ENCODE measurements around the gene CD300E. TPM values are rescaled to one million over a fixed set of nuclear protein-coding genes. Genes with fewer than 3 reads are reported as not detected.

CD300E gene
- total RNA-seq, 1 experiment from 2014 or later = not detected

DNA sequence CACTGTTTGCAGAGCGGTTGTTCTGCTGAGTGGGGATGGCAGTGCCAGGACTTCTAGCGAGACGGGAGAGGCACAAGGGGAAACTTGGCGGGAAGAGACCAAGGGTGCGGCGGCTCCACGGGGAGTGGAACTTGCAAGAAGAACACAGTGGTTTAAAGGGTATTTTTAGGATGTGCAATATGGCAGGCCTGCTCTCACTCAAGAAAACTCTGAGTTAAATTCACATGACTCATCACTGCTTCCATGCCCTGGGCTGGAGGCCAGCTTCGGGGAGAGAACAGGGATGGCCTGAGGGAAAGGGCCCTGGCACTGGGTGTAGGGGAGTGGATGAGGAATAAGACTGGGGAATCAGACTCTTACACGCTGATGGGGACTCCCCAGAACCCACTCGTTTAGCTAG, 18.2 kb downstream of the CD300E start:
- Histone ChIP-seq H4K20me1 (ENCODE audit: low read length) (no peaks in the 10 kb centered on the region), H3K27me3 (ENCODE audit: low read length) (peaks cover 45% of the 10 kb centered on the region), H3K79me2 (ENCODE audit: low read length) (no peaks in the 10 kb centered on the region), H3K4me1 (ENCODE audit: insufficient read depth, low read length) (peaks cover 8% of the 10 kb centered on the region), H2AFZ (ENCODE audit: low read length) (no peak overlapping the region), H3K36me3 (ENCODE audit: low read depth, low read length) (no peaks in the 10 kb centered on the region), H3K27ac (ENCODE audit: low read length) (no peak overlapping the region), H3K4me3 (ENCODE audit: low read length) (no peak overlapping the region), H3K4me2 (ENCODE audit: low read length) (no peak overlapping the region), H3K9me2 (replicated peaks; ENCODE audit: low read length) (no peaks in the 10 kb centered on the region), H3K9ac (ENCODE audit: low read length) (no peak overlapping the region), H3K9me3 (ENCODE audit: low read length) (no peaks in the 10 kb centered on the region), H3F3A (ENCODE audit: low read length, unreplicated experiment) (no peaks in the 10 kb centered on the region)
- no peak for TF ChIP-seq EZH2 (IDR thresholded peaks at IDR 0.05; ENCODE audit: low read length, unreplicated experiment)
- ATAC-seq (peak; percentile 87), DNase-seq (peak; percentile 85)
- POLR2A ChIA-PET (ENCODE audit: unreplicated experiment) = no interaction called here
- BruUV-seq (replicated peaks) = no TSS peak
- CTCF ChIA-PET = interaction anchor here (0.6 kb wide), 1 partner anchor 145 kb away, joined by 3 read pairs; no protein-coding TSS in a partner anchor
- intact Hi-C loops (cut with micrococcal nuclease) = no loop called here

DNA sequence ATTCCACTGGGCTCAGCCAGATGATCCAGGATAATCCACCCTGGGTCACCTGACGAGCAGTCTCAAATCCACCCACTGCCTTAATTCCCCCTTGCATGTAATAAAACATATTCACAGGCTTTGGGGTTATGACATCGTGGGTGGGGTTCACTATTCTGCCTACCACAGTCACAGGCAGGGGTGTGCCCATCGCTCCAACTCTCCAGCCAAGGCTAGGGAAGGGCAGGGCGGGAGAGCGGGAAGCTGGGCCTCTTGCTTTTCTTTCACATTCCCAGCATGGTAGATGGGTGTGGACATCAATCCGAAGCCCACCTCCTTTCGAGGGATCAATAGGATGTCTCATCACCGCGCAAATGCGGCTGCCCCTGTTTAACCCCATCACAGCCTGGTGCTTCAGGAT, 18.8 kb downstream of the CD300E start:
- H3K27me3 ChIP-seq (ENCODE audit: low read length) = peaks cover 43% of the 10 kb centered on the region
- DNase-seq (no peak), ATAC-seq (no peak)
- H3K9ac ChIP-seq (ENCODE audit: low read length) = no peak overlapping the region
- ChIA-PET CTCF (interaction anchor here (0.6 kb wide), 1 partner anchor 144 kb away, joined by 3 read pairs; no protein-coding TSS in a partner anchor), POLR2A (ENCODE audit: unreplicated experiment) (no interaction called here)
- H3K27ac ChIP-seq (ENCODE audit: low read length) = no peak overlapping the region
- no TSS peak for BruUV-seq (replicated peaks)
- no peaks in the 10 kb centered on the region for H4K20me1 ChIP-seq (ENCODE audit: low read length)
- intact Hi-C loops (cut with micrococcal nuclease) = loop anchor here (5.0 kb wide), 1 partner anchor 237 kb away; the partner anchor contains the start of gene GPR142
- TF ChIP-seq EZH2phosphoT487 (IDR thresholded peaks at IDR 0.05; ENCODE audit: borderline replicate concordance, low read length) (no peak), EZH2 (IDR thresholded peaks at IDR 0.05; ENCODE audit: low read length, unreplicated experiment) (no peak)
- TF ChIP-seq, protein P1, sequence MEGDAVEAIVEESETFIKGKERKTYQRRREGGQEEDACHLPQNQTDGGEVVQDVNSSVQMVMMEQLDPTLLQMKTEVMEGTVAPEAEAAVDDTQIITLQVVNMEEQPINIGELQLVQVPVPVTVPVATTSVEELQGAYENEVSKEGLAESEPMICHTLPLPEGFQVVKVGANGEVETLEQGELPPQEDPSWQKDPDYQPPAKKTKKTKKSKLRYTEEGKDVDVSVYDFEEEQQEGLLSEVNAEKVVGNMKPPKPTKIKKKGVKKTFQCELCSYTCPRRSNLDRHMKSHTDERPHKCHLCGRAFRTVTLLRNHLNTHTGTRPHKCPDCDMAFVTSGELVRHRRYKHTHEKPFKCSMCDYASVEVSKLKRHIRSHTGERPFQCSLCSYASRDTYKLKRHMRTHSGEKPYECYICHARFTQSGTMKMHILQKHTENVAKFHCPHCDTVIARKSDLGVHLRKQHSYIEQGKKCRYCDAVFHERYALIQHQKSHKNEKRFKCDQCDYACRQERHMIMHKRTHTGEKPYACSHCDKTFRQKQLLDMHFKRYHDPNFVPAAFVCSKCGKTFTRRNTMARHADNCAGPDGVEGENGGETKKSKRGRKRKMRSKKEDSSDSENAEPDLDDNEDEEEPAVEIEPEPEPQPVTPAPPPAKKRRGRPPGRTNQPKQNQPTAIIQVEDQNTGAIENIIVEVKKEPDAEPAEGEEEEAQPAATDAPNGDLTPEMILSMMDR (conservative IDR thresholded peaks at IDR 0.05; ENCODE audit: low read depth, low read length) = no peak
- no peak overlapping the region for H3K4me2 ChIP-seq (ENCODE audit: low read length)
- H3F3A ChIP-seq (ENCODE audit: low read length, unreplicated experiment) = no peaks in the 10 kb centered on the region
- no peak overlapping the region for H3K4me3 ChIP-seq (ENCODE audit: low read length)
- no peaks in the 10 kb centered on the region for H3K79me2 ChIP-seq (ENCODE audit: low read length)
- H2AFZ ChIP-seq (ENCODE audit: low read length) = no peak overlapping the region
- H3K9me3 ChIP-seq (ENCODE audit: low read length) = no peaks in the 10 kb centered on the region
- H3K9me2 ChIP-seq (replicated peaks; ENCODE audit: low read length) = no peaks in the 10 kb centered on the region
- peaks cover 8% of the 10 kb centered on the region for H3K4me1 ChIP-seq (ENCODE audit: insufficient read depth, low read length)
- no peaks in the 10 kb centered on the region for H3K36me3 ChIP-seq (ENCODE audit: low read depth, low read length)

DNA sequence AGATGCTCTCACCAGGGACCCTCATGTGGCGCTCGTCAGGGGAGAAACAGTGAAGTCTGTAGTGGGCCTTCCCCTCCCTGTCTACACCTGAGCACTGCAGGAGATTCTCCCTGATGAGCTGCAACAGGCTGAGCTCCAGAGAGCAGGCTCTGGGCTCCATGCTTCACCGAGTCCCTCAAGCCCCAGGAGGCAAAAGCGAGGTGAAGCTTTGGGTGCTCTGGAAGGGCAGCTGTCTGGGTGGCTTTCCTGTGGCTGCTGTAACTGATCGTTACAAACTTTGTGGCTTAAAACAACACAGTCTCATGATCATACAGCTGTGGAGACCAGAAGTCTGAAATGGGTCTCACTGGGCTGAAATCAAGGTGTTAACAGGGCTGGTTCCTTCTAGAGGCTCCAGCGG, 19.3 kb downstream of the CD300E start:
- DNase-seq (no peak), ATAC-seq (no peak)
- BruUV-seq (replicated peaks) = no TSS peak
- no peaks in the 10 kb centered on the region for H3K36me3 ChIP-seq (ENCODE audit: low read depth, low read length)
- intact Hi-C loops (cut with micrococcal nuclease) = loop anchor here (5.0 kb wide), 1 partner anchor 237 kb away; the partner anchor contains the start of gene GPR142
- no peak overlapping the region for H3K27ac ChIP-seq (ENCODE audit: low read length)
- H3F3A ChIP-seq (ENCODE audit: low read length, unreplicated experiment) = no peaks in the 10 kb centered on the region
- no peak overlapping the region for H3K4me2 ChIP-seq (ENCODE audit: low read length)
- H3K9me3 ChIP-seq (ENCODE audit: low read length) = no peaks in the 10 kb centered on the region
- no peak overlapping the region for H3K4me3 ChIP-seq (ENCODE audit: low read length)
- CTCF ChIA-PET = no interaction called here
- TF ChIP-seq EZH2phosphoT487 (IDR thresholded peaks at IDR 0.05; ENCODE audit: borderline replicate concordance, low read length) (no peak), EZH2 (IDR thresholded peaks at IDR 0.05; ENCODE audit: low read length, unreplicated experiment) (no peak)
- TF ChIP-seq, protein P1 (conservative IDR thresholded peaks at IDR 0.05; ENCODE audit: low read depth, low read length) = no peak
- H3K9ac ChIP-seq (ENCODE audit: low read length) = no peak overlapping the region
- no peaks in the 10 kb centered on the region for H3K9me2 ChIP-seq (replicated peaks; ENCODE audit: low read length)
- POLR2A ChIA-PET (ENCODE audit: unreplicated experiment) = no interaction called here
- peaks cover 8% of the 10 kb centered on the region for H3K4me1 ChIP-seq (ENCODE audit: insufficient read depth, low read length)
- no peak overlapping the region for H2AFZ ChIP-seq (ENCODE audit: low read length)
- H4K20me1 ChIP-seq (ENCODE audit: low read length) = no peaks in the 10 kb centered on the region
- H3K27me3 ChIP-seq (ENCODE audit: low read length) = peaks cover 47% of the 10 kb centered on the region
- H3K79me2 ChIP-seq (ENCODE audit: low read length) = no peaks in the 10 kb centered on the region

Data from PC-3 (cell line).